NCI-H128 (cell line): Measurements from ENCODE around the gene PTGER3.
"Not testable (repeated sequence)": the region's sequence is repeated elsewhere in the genome, so short reads cannot be mapped to it uniquely, and the experiment has no call there.

Experiments
- DNase-seq: peaks from one replicate; lab custom pipeline; 2025; ENCODE audit not compliant: unreplicated experiment; lab: John Stamatoyannopoulos, UW

Gene PTGER3

GRCh38 chr1:70961374-70961975 is 86.1 kb downstream of the PTGER3 start:
- no peak for DNase-seq

GRCh38 chr1:70948396-70949017 is 99.1 kb downstream of the PTGER3 start:
- DNase-seq, result no peak

GRCh38 chr1:70947835-70948234 is 99.8 kb downstream of the PTGER3 start:
- no peak for DNase-seq

GRCh38 chr1:70945676-70946075 is 101.9 kb downstream of the PTGER3 start:
- no peak for DNase-seq

GRCh38 chr1:70945251-70945650 is 102.4 kb downstream of the PTGER3 start:
- no peak for DNase-seq

GRCh38 chr1:70941563-70941962 is 106.1 kb downstream of the PTGER3 start:
- DNase-seq, result no peak

GRCh38 chr1:70940398-70940797 is 107.2 kb downstream of the PTGER3 start:
- not testable (repeated sequence) for DNase-seq

- no peak for DNase-seq
Observed at GRCh38 chr1:70934194-70934961, 113.2 kb downstream of the PTGER3 start.

GRCh38 chr1:70930062-70930461 is 117.6 kb downstream of the PTGER3 start:
- DNase-seq, result no peak

- no peak for DNase-seq
Observed at GRCh38 chr1:70922196-70922595, 125.4 kb downstream of the PTGER3 start.
